Measurements from ENCODE around the gene CLIP2.
"Not testable (repeated sequence)": the region's sequence is repeated elsewhere in the genome, so short reads cannot be mapped to it uniquely, and the experiment has no call there.

The CLIP2 gene

DNA sequence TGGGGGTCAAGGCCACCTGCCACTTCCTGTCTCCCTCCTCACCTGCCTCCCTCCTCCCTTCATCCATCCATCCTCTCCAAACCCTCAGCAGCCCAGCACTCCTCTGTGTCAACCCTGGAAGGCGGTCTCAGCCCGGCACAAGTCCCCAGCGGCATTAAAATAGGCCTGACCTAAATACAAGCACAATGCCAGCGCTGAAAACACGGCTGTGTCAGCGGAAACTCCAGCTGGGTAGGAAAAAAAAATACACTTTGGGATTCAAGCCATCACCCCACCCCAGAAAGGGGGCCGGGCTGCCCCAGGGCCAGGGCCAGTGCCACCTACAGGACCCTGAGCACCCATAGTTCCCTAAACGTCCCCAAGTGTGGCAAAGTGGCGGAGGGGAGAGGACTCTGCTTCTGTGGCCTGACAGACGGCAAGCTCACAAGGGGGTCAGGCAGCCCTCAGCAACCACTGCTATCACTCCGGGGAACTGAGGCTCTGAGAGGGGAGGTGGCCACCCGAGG is 141.8 kb downstream of the CLIP2 start:
- no peak for DNase-seq (ENCODE audit: low spot score)

DNA sequence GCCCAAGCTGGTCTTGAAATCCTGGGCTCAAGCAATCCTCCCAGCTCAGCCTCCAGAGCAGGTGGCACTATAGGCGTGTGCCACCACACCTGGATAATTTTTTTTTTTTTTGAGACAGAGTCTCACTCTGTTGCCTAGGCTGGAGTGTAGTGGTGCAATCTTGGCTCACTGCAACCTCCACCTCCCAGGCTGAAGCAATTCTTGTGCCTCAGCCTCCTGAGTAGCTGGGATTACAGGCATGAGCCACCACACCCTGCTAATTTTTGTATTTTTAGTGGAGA is 148.0 kb downstream of the CLIP2 start:
- not testable (repeated sequence) for DNase-seq (ENCODE audit: low spot score)

DNA sequence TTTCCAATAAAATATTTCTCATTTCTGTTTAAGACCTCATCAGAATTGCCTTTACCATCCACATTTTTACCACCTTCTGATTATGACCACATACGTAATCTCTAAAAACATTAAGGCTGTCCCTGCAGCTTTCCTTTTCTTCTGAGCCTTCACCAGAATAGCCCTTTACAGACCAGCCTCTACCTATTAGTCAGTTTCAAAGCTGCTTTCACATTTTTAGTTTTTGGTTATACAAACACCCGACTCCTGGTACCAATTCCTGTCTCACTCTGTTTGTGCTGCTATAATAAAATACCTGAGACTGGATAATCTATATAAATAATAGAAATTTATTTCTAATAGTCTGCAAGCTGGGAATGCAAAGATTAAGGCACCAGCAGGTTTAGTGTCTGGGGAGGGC is 149.1 kb downstream of the CLIP2 start:
- DNase-seq (ENCODE audit: low spot score): no peak

DNA sequence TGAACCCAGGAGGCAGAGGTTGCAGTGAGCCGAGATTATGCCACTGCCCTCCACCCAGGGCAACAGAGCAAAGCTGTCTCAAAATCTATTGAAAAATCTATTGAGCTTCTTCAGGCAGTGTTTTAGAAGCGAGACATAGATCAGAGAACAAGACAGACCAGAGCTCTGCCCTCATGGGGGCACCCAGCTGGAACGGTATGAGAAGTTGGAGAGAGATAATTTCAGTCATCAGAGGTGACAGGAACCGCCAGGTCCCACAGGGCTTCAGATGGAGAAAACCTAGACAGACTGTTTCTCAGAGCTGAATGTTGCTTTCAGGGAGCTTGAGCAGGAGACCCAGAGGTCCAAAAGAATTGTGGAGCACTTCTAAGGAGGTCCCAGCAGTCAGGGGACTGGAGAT is 150.3 kb downstream of the CLIP2 start:
- no peak for DNase-seq (ENCODE audit: low spot score)

DNA sequence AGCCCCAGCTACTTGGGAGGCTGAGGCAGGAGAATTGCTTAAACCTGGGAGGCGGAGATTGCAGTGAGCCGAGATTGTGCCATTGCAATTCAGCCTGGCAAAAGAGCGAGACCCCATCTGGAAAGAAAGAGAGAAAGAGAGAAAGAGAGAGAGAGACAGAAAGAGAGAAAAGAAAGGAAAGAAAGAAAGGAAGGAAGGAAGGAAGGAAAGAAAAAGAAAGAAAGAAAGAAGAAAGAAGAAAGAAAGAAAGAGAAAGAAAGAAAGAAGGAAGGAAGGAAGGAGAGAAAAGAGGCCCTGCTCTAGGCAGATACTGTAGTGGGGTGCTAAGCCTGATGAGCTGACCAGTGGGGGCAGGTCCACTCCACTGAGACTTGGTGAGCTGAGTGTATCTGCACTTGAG is 150.9 kb downstream of the CLIP2 start:
- not testable (repeated sequence) for DNase-seq (ENCODE audit: low spot score)

DNA sequence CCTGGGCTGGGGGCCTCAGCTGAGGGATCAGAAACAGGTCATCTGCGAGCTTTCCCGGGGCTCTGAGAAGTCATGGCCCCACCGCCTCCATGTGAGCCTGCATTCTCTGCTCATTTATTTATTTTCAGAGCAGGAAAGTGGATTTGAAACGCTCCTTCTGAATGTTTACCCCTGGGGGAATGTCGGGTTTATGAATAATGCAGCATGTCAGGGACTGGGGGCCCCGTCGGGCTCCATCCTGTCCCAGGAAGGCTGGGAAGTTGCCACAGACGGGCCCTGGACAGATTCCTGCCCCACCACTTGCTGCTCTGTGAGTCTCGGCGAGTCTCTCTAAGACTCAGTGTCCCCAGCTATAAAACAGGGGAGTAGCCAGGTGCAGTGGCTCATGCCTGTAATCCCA is 152.6 kb downstream of the CLIP2 start:
- no peak for DNase-seq (ENCODE audit: low spot score)

DNA sequence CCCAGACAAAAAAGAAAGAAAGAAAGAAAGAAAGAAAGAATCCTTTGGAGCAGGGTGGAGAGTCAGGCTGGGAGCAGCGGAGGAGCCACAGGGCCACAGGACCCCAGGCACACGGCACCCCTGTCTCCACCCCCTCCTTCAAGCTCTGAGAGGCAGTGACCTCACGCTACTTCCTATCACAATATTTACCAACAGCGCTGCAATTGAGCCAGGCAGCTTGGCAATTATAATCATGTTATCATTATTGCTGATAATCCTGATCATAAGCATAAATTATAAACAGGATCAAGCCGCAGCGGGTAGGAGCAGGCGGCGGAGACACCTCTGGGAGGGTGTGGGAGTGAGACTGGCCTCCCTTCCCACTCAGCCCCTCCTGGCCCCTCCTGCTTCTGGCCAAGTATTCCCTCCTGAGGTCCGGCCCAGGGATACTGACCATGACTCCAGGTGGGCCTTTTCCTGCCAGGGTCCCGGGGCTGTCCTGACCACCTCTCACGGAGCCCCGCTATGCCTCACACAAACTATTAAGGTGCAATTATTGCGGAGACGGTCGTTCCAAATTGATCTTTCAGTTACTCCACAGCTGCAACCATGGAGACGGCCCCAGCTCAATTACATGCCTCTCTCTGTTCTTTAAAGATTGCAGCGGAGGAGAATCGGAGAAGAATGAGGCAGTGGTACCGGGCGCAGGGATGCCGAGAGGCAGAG is 154.5 kb downstream of the CLIP2 start:
- no peak for DNase-seq (ENCODE audit: low spot score)

DNA sequence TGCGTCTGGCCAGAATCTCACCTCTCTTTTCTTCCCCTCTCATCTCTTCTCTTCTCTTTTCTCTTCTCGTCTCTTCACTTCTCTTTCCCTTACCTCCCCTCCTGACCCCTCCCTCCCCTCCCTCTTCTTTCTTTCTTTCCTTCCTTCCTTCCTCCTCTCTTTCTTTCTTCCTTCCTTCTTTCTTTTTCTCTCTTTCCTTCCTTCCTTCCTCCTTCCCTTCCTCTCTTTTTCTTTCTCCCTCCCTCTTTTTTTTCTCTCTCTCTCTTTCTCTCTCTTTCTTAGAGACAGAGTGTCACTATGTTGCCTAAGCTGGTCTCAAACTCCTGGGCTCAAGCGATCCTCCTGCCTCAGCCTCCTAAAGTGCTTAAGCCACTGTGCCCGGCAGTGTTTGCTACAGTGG is 159.9 kb downstream of the CLIP2 start:
- no peak for DNase-seq (ENCODE audit: low spot score)

DNA sequence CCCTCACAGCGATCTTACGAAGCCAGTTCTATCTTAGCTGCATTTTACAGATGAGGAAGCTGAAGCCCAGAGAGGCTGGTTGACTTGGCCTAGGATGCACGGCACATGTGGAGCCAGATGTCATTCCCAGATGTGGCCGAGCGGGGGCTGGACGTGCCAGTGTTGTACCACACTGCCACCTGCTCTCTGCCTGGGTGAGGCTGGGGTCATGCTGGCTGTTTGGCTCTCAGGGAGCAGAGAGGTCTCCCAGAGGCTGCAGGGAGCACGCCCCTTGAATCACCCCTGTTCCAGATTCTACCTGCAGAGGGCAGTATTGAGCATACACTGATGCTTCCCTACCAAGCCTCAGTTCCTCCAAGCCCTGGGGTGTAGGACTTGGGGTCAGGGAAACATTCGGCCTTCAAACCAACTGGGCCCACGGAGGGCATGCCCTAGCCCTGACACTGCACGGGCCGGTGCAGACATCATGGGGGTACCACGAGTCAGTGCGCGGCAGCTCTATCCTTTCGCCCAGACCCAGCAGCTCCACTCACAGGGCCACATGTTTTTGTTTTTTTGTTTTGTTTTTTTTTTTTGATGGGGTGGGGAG is 160.7 kb downstream of the CLIP2 start:
- peak; percentile 78 for DNase-seq (ENCODE audit: low spot score)

DNA sequence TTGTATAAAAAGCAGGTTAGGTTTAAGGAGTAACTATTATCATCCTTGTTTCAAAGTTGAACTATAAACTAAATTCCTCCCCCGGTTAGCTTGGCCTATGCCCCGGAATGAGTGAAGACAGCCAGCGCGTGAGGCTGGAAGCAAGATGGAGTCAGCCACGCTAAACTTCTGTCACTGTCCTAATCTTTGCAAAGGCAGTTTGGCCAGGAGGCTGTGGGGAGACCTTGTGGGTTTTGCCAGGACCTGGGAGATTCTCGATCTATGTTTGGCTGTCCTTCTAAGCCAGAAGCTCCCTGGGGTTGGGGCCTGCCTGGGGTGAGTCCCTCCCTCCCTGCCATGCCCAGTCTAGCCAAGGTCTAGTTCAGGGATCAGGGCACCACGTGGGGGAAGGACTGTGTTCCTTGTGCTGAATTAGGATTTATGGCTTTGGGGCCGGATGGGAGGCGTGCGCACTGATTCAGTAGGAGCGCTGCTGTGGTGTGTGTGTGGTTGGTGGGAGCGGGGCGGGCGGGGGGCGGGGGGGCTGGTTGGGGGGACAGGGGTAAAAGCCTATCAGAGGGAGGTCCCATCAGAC is 163.6 kb downstream of the CLIP2 start:
- peak; percentile 12 for DNase-seq (ENCODE audit: low spot score)

DNA sequence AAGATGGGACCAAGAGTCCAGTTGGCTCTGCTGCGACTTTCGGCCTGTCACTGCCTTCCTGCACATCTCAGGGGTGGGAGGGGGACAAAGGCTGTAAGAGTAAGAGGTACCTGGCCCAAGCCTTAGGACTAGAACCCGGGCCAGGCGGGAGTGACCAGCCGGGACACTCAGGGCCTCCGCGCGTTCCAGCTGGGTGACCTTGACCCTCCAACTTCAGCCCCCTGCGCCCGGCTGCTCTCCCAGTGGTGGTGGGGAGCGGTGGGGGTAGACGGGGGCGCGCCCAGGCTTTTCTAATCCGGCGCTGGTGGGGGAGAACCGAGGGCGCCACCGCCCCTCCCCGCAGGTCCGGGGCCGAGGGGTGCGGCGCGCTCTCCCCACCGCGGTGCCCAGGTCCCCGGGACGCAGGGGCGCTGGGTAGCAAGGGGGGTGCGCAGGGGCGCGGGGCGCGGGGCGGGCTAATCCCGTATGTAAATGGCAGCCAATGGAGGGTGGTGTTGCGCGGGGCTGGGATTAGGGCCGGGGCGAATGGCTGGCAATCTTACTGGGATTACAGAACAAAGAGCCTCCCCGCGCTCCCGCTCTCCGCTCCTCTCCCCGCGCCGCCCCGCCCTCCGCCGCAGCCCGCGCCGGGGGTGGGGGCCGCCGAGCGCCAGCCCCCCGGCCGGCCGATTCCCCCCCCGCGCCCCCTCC is 164.3 kb downstream of the CLIP2 start, which contains the start of gene GTF2IRD1:
Gene GTF2IRD1 (plus strand): TSS at position 585 of the 690 bp plus-strand sequence. CDS start 54,175 bp downstream, outside the sequence.
- DNase-seq (ENCODE audit: low spot score): peak; percentile 55

DNA sequence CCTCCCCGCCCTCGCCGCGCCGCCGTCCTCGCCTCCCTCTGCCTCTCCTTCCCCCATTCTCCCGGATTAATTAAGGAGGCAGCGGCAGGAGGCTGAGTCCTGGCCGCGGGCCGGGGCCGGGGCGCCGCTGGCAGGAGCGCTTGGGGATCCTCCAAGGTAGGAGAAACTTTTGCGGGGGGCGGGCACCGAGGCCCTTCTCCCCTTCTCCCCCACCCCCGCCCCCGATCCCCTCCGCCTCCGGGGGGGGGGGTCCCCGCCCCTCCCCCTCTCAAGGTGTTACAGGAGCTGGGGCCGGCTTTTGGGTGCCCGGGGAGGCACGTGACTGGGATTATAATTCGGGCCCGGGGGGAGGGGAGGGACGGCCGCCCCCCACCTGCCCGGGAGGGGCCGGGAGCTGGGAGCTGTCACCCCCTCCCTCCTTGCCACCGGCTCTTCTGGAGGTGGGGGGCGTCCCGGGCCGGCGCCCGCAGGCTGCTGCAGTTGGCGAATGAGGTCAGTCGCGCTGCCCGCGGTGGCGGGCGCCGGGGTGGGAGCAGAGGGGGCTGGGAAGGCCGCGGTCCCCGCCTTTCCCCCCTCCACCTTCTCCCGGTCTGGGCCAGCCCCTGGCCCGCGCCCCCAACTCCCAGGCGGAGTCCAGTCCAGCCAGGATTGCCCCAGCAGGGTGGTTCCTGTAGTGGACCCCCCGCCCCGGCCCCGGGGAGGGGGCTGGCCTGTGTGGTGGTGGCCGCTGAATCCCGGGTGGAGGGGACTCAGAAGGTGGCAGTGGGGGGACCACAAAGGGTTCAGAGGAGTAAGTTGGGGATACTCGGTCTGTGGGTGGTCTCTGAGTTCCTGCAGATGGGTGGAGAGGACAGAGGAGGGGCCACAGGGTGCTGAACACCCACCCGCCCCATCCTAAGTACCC is 165.1 kb downstream of the CLIP2 start:
- DNase-seq (ENCODE audit: low spot score): no peak

DNA sequence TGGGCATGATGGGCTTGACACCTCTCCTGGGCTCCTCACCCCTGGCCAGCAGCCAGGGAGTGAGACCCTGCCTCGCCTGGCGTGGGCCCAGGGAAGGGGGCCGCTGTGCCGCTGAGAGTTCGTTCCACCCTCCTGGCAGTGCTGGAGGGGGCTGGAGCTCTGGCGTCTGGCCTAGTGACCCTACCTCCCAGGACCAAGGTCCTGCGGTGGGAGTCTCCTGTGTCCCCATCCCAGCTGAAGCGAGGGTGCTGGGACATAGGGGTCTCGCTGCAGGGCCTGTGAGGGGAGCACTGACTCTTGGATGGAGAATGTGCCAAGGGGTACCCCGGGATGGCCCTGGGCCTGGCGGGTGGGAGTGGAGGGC is 165.7 kb downstream of the CLIP2 start:
- DNase-seq (ENCODE audit: low spot score): no peak

DNA sequence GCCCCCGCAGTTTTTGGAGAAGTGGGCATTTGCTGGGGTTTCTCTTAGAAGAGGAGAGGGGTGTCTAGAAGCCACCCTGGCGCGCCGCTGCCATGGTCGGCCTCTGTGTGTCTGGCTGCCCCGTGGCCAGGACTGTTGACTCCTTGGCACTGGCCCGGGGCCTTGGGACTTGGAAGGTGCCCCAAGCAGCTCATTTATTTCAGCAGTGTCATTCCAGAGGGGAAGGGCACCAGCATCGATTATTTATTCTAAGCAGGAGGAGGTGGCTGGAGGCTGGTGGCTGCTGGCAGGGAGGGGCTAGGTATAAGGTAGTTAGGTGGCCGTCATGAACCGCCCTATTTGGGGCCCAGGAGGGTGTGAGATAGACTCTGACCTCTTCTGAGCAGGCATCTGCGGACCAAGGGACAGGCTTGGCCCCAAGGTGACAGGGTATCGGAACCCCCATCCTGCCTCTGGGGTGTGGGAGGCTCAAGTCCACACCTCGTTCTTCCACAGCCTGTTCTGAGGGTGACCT is 166.1 kb downstream of the CLIP2 start:
- no peak for DNase-seq (ENCODE audit: low spot score)
